Parathyroid adenoma (tissue), 2 donors: ENCODE measurements around the gene ELAC1.

Source experiments
- H2AFZ ChIP-seq: fragments of 300-600 bp; sonication (generic); one replicate; pipeline ENCODE4 v1.7.0; 2017; ENCODE audit warnings: antibody characterized with exemption, mild to moderate bottlenecking
- H3K27ac ChIP-seq: fragments of 300-600 bp; sonication (generic); one replicate; pipeline ENCODE4 v1.7.0; 2017
- H3K27me3 ChIP-seq: fragments of 300-600 bp; sonication (generic); one replicate; pipeline ENCODE4 v1.7.0; 2017; ENCODE audit warnings: low read length; ENCODE audit not compliant: control insufficient read depth, insufficient read depth
- H3K36me3 ChIP-seq: fragments of 300-600 bp; sonication (generic); one replicate; pipeline ENCODE4 v1.7.0; 2017; ENCODE audit warnings: low read length; ENCODE audit not compliant: control insufficient read depth, insufficient read depth
- H3K4me1 ChIP-seq: fragments of 300-600 bp; sonication (generic); one replicate; pipeline ENCODE4 v1.7.0; 2017; ENCODE audit warnings: control low read depth
- H3K4me2 ChIP-seq: fragments of 300-600 bp; sonication (generic); one replicate; pipeline ENCODE4 v1.7.0; 2017; ENCODE audit warnings: low read length
- H3K4me3 ChIP-seq: fragments of 300-600 bp; sonication (generic); one replicate; pipeline ENCODE4 v1.7.0; 2017; ENCODE audit warnings: low read depth, low read length
- H3K79me2 ChIP-seq: fragments of 300-600 bp; sonication (generic); one replicate; pipeline ENCODE4 v1.7.0; 2017; ENCODE audit warnings: control low read depth
- H3K9ac ChIP-seq: fragments of 300-600 bp; sonication (generic); one replicate; pipeline ENCODE4 v1.7.0; 2017; ENCODE audit warnings: mild to moderate bottlenecking
- H3K9me3 ChIP-seq: fragments of 300-600 bp; sonication (generic); one replicate; pipeline ENCODE4 v1.7.0; 2017; ENCODE audit warnings: low read length; ENCODE audit not compliant: control insufficient read depth
- CTCF ChIP-seq: fragments of 300-600 bp; sonication (generic); IDR thresholded peaks from one replicate; pipeline ENCODE4 v1.7.0; 2017; ENCODE audit warnings: antibody characterized with exemption, mild to moderate bottlenecking
- donor health status: primary hyperparathyroidism.

The ELAC1 gene

GRCh38 chr18:51029694-51030536, 62.1 kb downstream of the ELAC1 start, which contains the start of gene SMAD4:
Gene SMAD4, plus strand, starts transcription at chr18:51030213. Its CDS starts 16,834 bp downstream, at chr18:51047047.
- H2AFZ ChIP-seq, result peak within 1 kb of the TSS; percentile 89

GRCh38 chr18:51030537-51031258, 62.9 kb downstream of the ELAC1 start:
- Histone ChIP-seq H3K9ac (no peak overlapping the region), H3K36me3 (no peaks in the 10 kb centered on the region), H3K9me3 (no peaks in the 10 kb centered on the region), H2AFZ (no peak overlapping the region), H3K27ac (peak overlapping the region; percentile 36), H3K79me2 (peaks cover 46% of the 10 kb centered on the region), H3K4me2 (peak overlapping the region; percentile 95), H3K27me3 (no peaks in the 10 kb centered on the region), H3K4me1 (peaks cover 2% of the 10 kb centered on the region), H3K4me3 (peak overlapping the region; percentile 74)
- no peak for TF ChIP-seq CTCF

More at GRCh38 chr18:51029694-51030536, 62.1 kb downstream of the ELAC1 start, which contains the start of gene SMAD4:
- no peak for TF ChIP-seq CTCF
- Histone ChIP-seq H3K4me1 (peaks cover 2% of the 10 kb centered on the region), H3K79me2 (peaks cover 40% of the 10 kb centered on the region), H3K9ac (peak within 1 kb of the TSS; percentile 56), H3K27ac (peak within 1 kb of the TSS; percentile 81), H3K36me3 (no peaks in the 10 kb centered on the region), H3K4me2 (peak within 1 kb of the TSS; percentile 95), H3K27me3 (no peaks in the 10 kb centered on the region), H3K9me3 (no peaks in the 10 kb centered on the region), H3K4me3 (peak within 1 kb of the TSS; percentile 74)

GRCh38 chr18:51032193-51032592, 64.4 kb downstream of the ELAC1 start:
- no peak overlapping the region for H3K27ac ChIP-seq

GRCh38 chr18:51037230-51037629, 69.4 kb downstream of the ELAC1 start:
- no peaks in the 10 kb centered on the region for H3K36me3 ChIP-seq
- no peak overlapping the region for H3K27ac ChIP-seq
- H3K4me2 ChIP-seq, result no peak overlapping the region
- no peak overlapping the region for H2AFZ ChIP-seq
- H3K4me1 ChIP-seq, result peaks cover 4% of the 10 kb centered on the region
- no peak overlapping the region for H3K4me3 ChIP-seq
- no peak overlapping the region for H3K9ac ChIP-seq
- no peak for TF ChIP-seq CTCF
- no peaks in the 10 kb centered on the region for H3K27me3 ChIP-seq
- H3K9me3 ChIP-seq, result no peaks in the 10 kb centered on the region
- H3K79me2 ChIP-seq, result peaks cover 85% of the 10 kb centered on the region

More at GRCh38 chr18:51032193-51032592, 64.4 kb downstream of the ELAC1 start:
- Histone ChIP-seq H3K27me3 (no peaks in the 10 kb centered on the region), H3K4me1 (peaks cover 2% of the 10 kb centered on the region), H3K9ac (no peak overlapping the region), H2AFZ (no peak overlapping the region), H3K79me2 (peaks cover 58% of the 10 kb centered on the region), H3K36me3 (no peaks in the 10 kb centered on the region), H3K4me3 (no peak overlapping the region), H3K9me3 (no peaks in the 10 kb centered on the region), H3K4me2 (no peak overlapping the region)
- TF ChIP-seq CTCF, result no peak
